HepG2 (cell line): ENCODE data around the gene ZNF665.

Experiments
- CBX2 ChIP-seq, 2 experiments: fragments of 200-600 bp in 1 of 2; sonication (generic); formaldehyde crosslinking in 1 of 2; IDR thresholded peaks; 2 replicates each; pipeline versions ENCODE4 v1.7.0 to v1.8.1; 2018 to 2022; ENCODE audit warnings: low read depth in 2 of 2, low read length in 1 of 2, mild to moderate bottlenecking in 1 of 2, missing genetic modification reagents in 1 of 2
- CC2D1A ChIP-seq: sonication (generic); formaldehyde crosslinking; IDR thresholded peaks from 2 replicates; pipeline ENCODE4 v1.8.1; 2023; ENCODE audit warnings: mild to moderate bottlenecking, missing genetic modification reagents
- DMAP1 ChIP-seq: IDR thresholded peaks from 2 replicates; pipeline ENCODE4 v1.6.1; 2016
- TF ChIP-seq, protein P1 (sequence below): sonication (generic); formaldehyde crosslinking; IDR thresholded peaks from 2 replicates; pipeline ENCODE4 v1.5.1; 2020; ENCODE audit warnings: mild to moderate bottlenecking, missing genetic modification reagents, moderate library complexity
- TF ChIP-seq, protein P2 (sequence below): sonication (generic); formaldehyde crosslinking; IDR thresholded peaks from 2 replicates; pipeline ENCODE4 v1.5.0; 2020; ENCODE audit warnings: missing genetic modification reagents

DNA sequence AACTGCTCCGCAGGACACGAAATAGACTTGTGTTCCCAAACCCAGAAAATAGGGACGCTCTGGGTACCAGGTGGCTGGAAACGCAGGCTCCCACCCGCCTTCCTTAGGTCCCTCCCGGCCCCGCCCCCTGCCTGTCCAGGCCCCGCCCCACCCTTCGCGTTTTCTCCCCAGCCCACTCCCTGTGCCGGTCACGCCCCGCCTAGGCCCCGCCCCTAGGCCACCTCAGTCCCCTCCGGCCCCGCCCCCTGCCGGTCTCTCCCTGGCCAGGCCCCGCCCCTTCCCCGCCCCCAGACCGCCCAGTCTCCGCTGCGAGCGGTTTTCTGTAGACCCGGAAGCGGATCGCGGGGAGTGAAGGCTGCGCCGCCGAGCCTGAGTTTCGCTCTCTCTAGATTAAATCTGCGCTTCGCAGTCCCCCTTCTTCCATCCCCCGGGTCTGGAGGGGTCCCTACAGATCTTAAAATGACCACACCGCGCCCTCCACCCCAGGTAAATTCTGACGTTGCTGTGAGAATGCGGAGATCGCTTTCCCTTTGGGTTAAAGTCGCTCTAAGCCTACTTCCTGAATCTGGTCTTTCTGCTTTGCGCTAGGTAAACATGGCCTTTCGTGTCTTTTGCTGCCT lies 3.7 kb upstream of the ZNF665 start:
- no peak for TF ChIP-seq CC2D1A
- TF ChIP-seq, protein P1, sequence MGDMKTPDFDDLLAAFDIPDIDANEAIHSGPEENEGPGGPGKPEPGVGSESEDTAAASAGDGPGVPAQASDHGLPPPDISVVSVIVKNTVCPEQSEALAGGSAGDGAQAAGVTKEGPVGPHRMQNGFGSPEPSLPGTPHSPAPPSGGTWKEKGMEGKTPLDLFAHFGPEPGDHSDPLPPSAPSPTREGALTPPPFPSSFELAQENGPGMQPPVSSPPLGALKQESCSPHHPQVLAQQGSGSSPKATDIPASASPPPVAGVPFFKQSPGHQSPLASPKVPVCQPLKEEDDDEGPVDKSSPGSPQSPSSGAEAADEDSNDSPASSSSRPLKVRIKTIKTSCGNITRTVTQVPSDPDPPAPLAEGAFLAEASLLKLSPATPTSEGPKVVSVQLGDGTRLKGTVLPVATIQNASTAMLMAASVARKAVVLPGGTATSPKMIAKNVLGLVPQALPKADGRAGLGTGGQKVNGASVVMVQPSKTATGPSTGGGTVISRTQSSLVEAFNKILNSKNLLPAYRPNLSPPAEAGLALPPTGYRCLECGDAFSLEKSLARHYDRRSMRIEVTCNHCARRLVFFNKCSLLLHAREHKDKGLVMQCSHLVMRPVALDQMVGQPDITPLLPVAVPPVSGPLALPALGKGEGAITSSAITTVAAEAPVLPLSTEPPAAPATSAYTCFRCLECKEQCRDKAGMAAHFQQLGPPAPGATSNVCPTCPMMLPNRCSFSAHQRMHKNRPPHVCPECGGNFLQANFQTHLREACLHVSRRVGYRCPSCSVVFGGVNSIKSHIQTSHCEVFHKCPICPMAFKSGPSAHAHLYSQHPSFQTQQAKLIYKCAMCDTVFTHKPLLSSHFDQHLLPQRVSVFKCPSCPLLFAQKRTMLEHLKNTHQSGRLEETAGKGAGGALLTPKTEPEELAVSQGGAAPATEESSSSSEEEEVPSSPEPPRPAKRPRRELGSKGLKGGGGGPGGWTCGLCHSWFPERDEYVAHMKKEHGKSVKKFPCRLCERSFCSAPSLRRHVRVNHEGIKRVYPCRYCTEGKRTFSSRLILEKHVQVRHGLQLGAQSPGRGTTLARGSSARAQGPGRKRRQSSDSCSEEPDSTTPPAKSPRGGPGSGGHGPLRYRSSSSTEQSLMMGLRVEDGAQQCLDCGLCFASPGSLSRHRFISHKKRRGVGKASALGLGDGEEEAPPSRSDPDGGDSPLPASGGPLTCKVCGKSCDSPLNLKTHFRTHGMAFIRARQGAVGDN, result no peak; the same call in 1 of the 2 replicates
- TF ChIP-seq, protein P2, sequence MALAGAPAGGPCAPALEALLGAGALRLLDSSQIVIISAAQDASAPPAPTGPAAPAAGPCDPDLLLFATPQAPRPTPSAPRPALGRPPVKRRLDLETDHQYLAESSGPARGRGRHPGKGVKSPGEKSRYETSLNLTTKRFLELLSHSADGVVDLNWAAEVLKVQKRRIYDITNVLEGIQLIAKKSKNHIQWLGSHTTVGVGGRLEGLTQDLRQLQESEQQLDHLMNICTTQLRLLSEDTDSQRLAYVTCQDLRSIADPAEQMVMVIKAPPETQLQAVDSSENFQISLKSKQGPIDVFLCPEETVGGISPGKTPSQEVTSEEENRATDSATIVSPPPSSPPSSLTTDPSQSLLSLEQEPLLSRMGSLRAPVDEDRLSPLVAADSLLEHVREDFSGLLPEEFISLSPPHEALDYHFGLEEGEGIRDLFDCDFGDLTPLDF (CRISPR knock-in tag), result no peak
- TF ChIP-seq DMAP1 (CRISPR knock-in tag), result no peak
- no peak for TF ChIP-seq CBX2 (IDR thresholded peaks at IDR 0.05; ENCODE audit: low read depth, low read length)
- no peak for TF ChIP-seq CBX2 (CRISPR knock-in tag; IDR thresholded peaks at IDR 0.05; ENCODE audit: low read depth)
